ENCODE results near the gene AVEN. TPM values are rescaled to one million over a fixed set of nuclear protein-coding genes. Genes with fewer than 3 reads are reported as not detected.

AVEN gene
- total RNA-seq, 1 donor from 2014 or later: 51.3 TPM

DNA sequence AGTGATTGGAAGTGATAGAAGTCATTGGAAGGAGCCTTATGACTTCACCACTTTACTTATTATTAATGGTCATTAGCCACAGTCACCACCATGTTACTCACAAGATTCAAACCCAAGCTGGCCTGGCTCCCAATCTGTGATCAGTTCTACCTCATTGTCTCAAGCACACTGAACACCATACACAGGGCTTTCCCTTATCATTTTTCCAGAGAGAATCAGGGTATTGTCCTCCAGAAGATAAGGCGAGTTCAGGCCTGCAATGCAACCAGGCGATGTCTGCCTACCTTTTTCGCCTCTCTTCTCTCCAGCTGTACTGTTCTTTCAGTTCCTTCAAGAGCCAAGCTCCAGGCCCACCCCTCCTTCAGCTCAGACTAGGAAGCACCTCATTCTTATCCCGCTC, 37.8 kb upstream of the AVEN start:
- FAIRE-seq: no peak
- peak; percentile 12 for DNase-seq (ENCODE audit: low read depth)
- no peaks in the 10 kb centered on the region for H3K36me3 ChIP-seq (ENCODE audit: control insufficient read depth, insufficient read depth, low read length)

DNA sequence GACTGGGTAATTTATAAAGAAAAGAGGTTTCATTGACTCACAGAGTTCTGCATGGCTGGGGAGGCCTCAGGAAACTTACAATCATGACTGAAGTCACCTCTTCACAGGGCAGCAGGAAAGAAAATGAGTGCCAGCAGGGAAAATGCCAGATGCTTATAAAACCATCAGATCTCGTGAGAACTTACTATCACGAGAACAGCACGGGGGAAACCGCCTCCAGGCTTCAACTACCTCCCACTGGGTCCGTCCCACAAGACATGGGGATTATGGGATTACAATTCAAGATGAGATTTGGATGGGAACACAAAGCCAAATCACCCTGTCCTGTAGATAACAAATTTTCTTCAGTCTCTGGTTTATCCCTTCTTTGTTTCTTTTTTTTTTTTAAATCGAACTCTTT, 31.0 kb upstream of the AVEN start:
- FAIRE-seq (no peak), DNase-seq (ENCODE audit: low read depth) (no peak)
- no peak overlapping the region for H3K4me3 ChIP-seq (ENCODE audit: low read depth, low read length)
- TF ChIP-seq, protein P1, sequence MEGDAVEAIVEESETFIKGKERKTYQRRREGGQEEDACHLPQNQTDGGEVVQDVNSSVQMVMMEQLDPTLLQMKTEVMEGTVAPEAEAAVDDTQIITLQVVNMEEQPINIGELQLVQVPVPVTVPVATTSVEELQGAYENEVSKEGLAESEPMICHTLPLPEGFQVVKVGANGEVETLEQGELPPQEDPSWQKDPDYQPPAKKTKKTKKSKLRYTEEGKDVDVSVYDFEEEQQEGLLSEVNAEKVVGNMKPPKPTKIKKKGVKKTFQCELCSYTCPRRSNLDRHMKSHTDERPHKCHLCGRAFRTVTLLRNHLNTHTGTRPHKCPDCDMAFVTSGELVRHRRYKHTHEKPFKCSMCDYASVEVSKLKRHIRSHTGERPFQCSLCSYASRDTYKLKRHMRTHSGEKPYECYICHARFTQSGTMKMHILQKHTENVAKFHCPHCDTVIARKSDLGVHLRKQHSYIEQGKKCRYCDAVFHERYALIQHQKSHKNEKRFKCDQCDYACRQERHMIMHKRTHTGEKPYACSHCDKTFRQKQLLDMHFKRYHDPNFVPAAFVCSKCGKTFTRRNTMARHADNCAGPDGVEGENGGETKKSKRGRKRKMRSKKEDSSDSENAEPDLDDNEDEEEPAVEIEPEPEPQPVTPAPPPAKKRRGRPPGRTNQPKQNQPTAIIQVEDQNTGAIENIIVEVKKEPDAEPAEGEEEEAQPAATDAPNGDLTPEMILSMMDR (IDR thresholded peaks at IDR 0.05; ENCODE audit: insufficient read depth, low read length, severe bottlenecking): no peak
- no peaks in the 10 kb centered on the region for H3K36me3 ChIP-seq (ENCODE audit: control insufficient read depth, insufficient read depth, low read length)
- no peaks in the 10 kb centered on the region for H3K27me3 ChIP-seq (ENCODE audit: control insufficient read depth, insufficient read depth, low read length)

More for the DNA sequence above, 37.8 kb upstream of the AVEN start:
- TF ChIP-seq, protein P1 (IDR thresholded peaks at IDR 0.05; ENCODE audit: insufficient read depth, low read length, severe bottlenecking): no peak
- Histone ChIP-seq H3K27me3 (ENCODE audit: control insufficient read depth, insufficient read depth, low read length) (no peaks in the 10 kb centered on the region), H3K4me3 (ENCODE audit: low read depth, low read length) (no peak overlapping the region)

DNA sequence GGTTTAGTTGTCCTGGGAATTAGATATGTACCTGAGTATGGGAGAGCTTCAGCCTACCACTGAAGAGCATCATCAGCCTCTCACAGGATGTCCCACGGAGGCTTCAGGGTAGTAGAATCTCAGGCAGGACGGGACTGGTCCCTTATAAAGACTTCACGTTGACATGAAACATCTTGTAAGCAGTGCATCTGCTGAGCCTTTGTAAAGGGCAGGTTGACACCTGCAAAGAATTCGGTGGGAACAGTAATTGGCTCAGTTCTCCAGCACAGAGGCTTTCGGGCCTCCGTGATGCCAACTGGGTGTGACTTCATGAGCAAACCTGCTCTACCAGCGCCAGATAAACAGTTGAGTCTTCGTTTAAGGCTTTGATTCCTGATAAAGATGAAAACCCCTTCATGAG, 26.9 kb upstream of the AVEN start:
- Histone ChIP-seq H3K36me3 (ENCODE audit: control insufficient read depth, insufficient read depth, low read length) (no peaks in the 10 kb centered on the region), H3K4me3 (ENCODE audit: low read depth, low read length) (no peak overlapping the region), H3K27me3 (ENCODE audit: control insufficient read depth, insufficient read depth, low read length) (no peaks in the 10 kb centered on the region)
- TF ChIP-seq, protein P1 (IDR thresholded peaks at IDR 0.05; ENCODE audit: insufficient read depth, low read length, severe bottlenecking): no peak
- FAIRE-seq: peak; percentile 97
- DNase-seq (ENCODE audit: low read depth): peak; percentile 94

DNA sequence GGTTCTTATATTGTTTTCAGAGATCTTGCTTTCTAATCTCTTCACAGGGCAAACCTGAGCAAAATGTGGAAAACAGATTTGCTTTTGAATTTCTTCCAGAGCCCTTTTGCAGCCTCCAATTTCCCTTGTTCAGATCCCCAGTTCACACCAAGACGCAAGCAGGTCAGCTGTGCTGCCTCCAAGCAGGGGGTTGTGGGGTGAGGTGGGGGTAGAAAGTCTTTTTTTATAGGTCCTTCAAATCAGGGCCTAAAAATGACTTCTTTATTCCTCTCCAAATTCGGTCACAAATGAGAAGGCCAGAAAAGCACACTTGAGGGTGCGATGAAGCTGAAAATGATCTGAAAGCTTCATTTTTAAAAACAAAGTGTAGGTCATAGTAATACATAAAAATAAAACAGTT, 26.3 kb upstream of the AVEN start:
- no peak overlapping the region for H3K4me3 ChIP-seq (ENCODE audit: low read depth, low read length)
- no peak for FAIRE-seq
- H3K36me3 ChIP-seq (ENCODE audit: control insufficient read depth, insufficient read depth, low read length): no peaks in the 10 kb centered on the region
- no peak for DNase-seq (ENCODE audit: low read depth)
- no peaks in the 10 kb centered on the region for H3K27me3 ChIP-seq (ENCODE audit: control insufficient read depth, insufficient read depth, low read length)
- TF ChIP-seq, protein P1 (IDR thresholded peaks at IDR 0.05; ENCODE audit: insufficient read depth, low read length, severe bottlenecking): no peak

DNA sequence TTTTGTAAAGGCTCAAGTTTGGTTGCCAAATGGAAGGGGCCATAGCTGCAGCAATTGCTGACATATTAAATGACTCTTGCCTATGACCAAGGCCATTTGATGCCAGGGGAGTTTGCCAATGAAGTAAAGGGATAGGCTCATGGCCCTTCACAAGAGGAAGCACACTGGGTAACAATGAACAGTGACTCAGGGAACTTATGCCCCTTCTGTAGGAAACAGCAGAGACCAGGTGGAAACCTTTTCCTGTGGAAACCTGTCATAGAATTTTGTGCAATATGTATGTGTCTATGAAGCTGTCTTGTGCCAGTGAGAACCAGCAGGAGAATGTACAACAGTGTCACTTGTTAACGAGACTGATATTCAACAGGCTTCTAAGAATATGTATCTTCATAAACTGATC, 25.4 kb upstream of the AVEN start:
- TF ChIP-seq, protein P1 (IDR thresholded peaks at IDR 0.05; ENCODE audit: insufficient read depth, low read length, severe bottlenecking): no peak
- Histone ChIP-seq H3K4me3 (ENCODE audit: low read depth, low read length) (no peak overlapping the region), H3K27me3 (ENCODE audit: control insufficient read depth, insufficient read depth, low read length) (no peaks in the 10 kb centered on the region), H3K36me3 (ENCODE audit: control insufficient read depth, insufficient read depth, low read length) (no peaks in the 10 kb centered on the region)
- peak; percentile 76 for DNase-seq (ENCODE audit: low read depth)
- FAIRE-seq: no peak

DNA sequence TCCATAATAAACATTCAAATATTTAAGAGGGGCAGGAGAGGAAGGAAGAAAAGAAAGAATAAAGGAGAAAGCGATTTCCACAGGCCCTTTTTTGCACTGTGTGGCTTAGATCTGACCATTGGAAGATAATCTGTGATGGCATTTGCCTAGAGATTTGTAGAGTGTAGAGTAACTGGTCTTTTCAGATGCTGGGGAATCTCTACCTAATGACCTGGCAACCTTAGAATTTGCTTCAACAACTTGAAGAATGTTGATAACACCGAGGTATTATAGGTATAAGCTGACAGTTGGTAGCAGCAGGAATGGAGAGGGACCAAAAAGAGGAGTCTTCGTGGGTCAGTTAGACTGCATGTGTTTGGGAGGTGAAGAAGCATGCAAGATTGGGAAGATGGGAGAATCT, 20.9 kb upstream of the AVEN start:
- no peak overlapping the region for H3K4me3 ChIP-seq (ENCODE audit: low read depth, low read length)
- no peaks in the 10 kb centered on the region for H3K36me3 ChIP-seq (ENCODE audit: control insufficient read depth, insufficient read depth, low read length)
- TF ChIP-seq, protein P1 (IDR thresholded peaks at IDR 0.05; ENCODE audit: insufficient read depth, low read length, severe bottlenecking): no peak
- DNase-seq (ENCODE audit: low read depth) (no peak), FAIRE-seq (no peak)
- H3K27me3 ChIP-seq (ENCODE audit: control insufficient read depth, insufficient read depth, low read length): no peaks in the 10 kb centered on the region

All from bronchial epithelial cell (primary cell).